Panc1 (cell line): ENCODE data around the gene CEP63.

Source experiments
- CTCF ChIP-seq: fragments of 450-650 bp; IDR thresholded peaks from 2 replicates; pipeline ENCODE4 v1.5.1; 2017; ENCODE audit warnings: mild to moderate bottlenecking
- POLR2AphosphoS5 ChIP-seq: IDR thresholded peaks from 2 replicates; pipeline ENCODE4 v1.6.1; 2012; ENCODE audit warnings: mild to moderate bottlenecking, low read depth, low read length, moderate library complexity
- REST ChIP-seq, 2 experiments: IDR thresholded peaks; 2 replicates each; pipeline ENCODE4 v1.6.1; 2011 to 2012; ENCODE audit warnings: low read depth in 2 of 2, control low read depth in 1 of 2, low read length in 1 of 2, mild to moderate bottlenecking in 1 of 2, moderate library complexity in 1 of 2; ENCODE audit not compliant: insufficient read depth in 1 of 2
- SIN3A ChIP-seq: IDR thresholded peaks from 2 replicates; pipeline ENCODE4 v1.6.1; 2012; ENCODE audit warnings: low read depth, mild to moderate bottlenecking, low read length, moderate library complexity, borderline replicate concordance; ENCODE audit not compliant: insufficient read depth
- TCF7L2 ChIP-seq: IDR thresholded peaks from 2 replicates; pipeline ENCODE4 v1.6.1; 2011; ENCODE audit warnings: mild to moderate bottlenecking, low read depth, low read length, inconsistent platforms

- TF ChIP-seq POLR2AphosphoS5 (no peak), CTCF (no peak), TCF7L2 (no peak), SIN3A (no peak), REST (IDR thresholded peaks at IDR 0.05; ENCODE audit: insufficient read depth in 1 of 2, low read depth in 2 of 2, low read length in 1 of 2) (no peak)
These were observed 120.5 kb downstream of the CEP63 start for GRCh38 chr3:134606033-134607025.
